Thyroid gland (tissue), 4 donors: ENCODE data around the gene PLEKHA5. TPM values are rescaled to one million over a fixed set of nuclear protein-coding genes. Genes with fewer than 3 reads are reported as not detected.

ENCODE experiments used
- DNase-seq, 2 donors: peaks; one replicate each; pipeline ENCODE4 v3.0.0-alpha.2; 2019
- H3K27ac ChIP-seq, 3 donors: fragments of 200-600 bp; sonication (generic); 1 replicate in 2 of 3; 2 replicates in 1 of 3; pipeline ENCODE4 v1.5.1; 2016 to 2019; ENCODE audit warnings: mild to moderate bottlenecking in 1 of 3, moderate library complexity in 1 of 3
- H3K27me3 ChIP-seq: fragments of 200-600 bp; sonication (generic); one replicate; pipeline ENCODE4 v1.5.1; 2019
- H3K36me3 ChIP-seq, 2 donors: fragments of 200-600 bp; sonication (generic); one replicate each; pipeline ENCODE4 v1.5.1; 2016 to 2019
- H3K4me1 ChIP-seq, 2 donors: fragments of 200-600 bp; sonication (generic); one replicate each; pipeline ENCODE4 v1.5.1; 2017 to 2019
- H3K4me3 ChIP-seq, 3 donors: fragments of 200-600 bp; sonication (generic); replicated peaks in 1 of 3; 1 replicate in 2 of 3; 2 replicates in 1 of 3; pipeline ENCODE4 v1.5.1; 2016; ENCODE audit warnings: mild to moderate bottlenecking in 1 of 3
- H3K9me3 ChIP-seq: fragments of 200-600 bp; sonication (generic); one replicate; pipeline ENCODE4 v1.5.1; 2017
- POLR2A ChIP-seq, 2 donors: fragments of 450-650 bp; IDR thresholded peaks; one replicate each; pipeline ENCODE4 v1.6.1; 2017; ENCODE audit warnings: antibody characterized with exemption in 2 of 2, mild to moderate bottlenecking in 2 of 2, moderate library complexity in 1 of 2
- WGBS, 2 donors: methylation state at CpG; one replicate each; pipeline ENCODE4 v1.1.5; 2017; 5-methylcytosine and 5-hydroxymethylcytosine counted together
- intact Hi-C: fragments of 100-400 bp; cut with DNase I; formaldehyde crosslinking; loops from one replicate; pipeline ENCODE4 v1.15.1; 2023
- total RNA-seq, 4 donors: library from RNA; depleted of rRNA; stranded (reverse); fragments of >200 nt; gene quantifications; one replicate each; pipeline ENCODE4 v1.2.3, GENCODE V29; 2016
- TF ChIP-seq, protein P1 (sequence below), 6 experiments: fragments of 200-600 bp in 3 of 6; fragments of 450-650 bp in 3 of 6; sonication (generic) in 3 of 6; IDR thresholded peaks; one replicate each; pipeline ENCODE4 v1.5.1; 2016 to 2019; ENCODE audit warnings: antibody characterized with exemption in 6 of 6, mild to moderate bottlenecking in 2 of 6, inconsistent platforms in 1 of 6, moderate library complexity in 1 of 6

Gene PLEKHA5
- total RNA-seq, 4 donors from 2014 or later: 35.4 to 48.6 (median 40.8) TPM

DNA sequence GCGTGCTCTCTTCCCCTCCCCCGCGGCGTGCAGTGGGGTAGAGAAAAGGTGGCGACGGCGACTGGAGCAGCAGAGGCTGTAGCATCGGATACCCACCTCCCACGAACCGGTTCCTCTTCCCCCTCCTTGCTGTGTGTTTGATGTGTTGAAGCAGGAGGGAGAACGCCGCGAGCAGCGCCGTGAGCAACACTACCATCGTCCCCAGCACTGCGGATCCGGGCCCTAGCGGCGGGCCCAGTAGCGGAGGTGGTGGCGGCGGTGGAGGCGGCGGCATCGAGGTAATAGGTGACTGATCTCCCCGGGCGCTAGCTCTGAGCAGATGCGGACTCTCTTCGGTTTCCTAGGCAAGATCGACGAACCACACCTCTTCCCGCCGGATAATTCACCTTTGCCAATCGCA is 176.8 kb downstream of the PLEKHA5 start:
- 98 to 99% methylated on average over 35 of the region's 35 CpGs for WGBS, 2 donors
- H3K36me3 ChIP-seq: peaks cover 0 to 4% of the 10 kb centered on the region in 2 donors
- intact Hi-C loops: no loop called here
- H3K9me3 ChIP-seq: no peaks in the 10 kb centered on the region
- no peaks in the 10 kb centered on the region for H3K4me1 ChIP-seq
- DNase-seq: no peak
- no peak overlapping the region for H3K27ac ChIP-seq
- H3K4me3 ChIP-seq: no peak overlapping the region
- no peaks in the 10 kb centered on the region for H3K27me3 ChIP-seq
- TF ChIP-seq POLR2A (IDR thresholded peaks at IDR 0.05): no peak
- TF ChIP-seq, protein P1, sequence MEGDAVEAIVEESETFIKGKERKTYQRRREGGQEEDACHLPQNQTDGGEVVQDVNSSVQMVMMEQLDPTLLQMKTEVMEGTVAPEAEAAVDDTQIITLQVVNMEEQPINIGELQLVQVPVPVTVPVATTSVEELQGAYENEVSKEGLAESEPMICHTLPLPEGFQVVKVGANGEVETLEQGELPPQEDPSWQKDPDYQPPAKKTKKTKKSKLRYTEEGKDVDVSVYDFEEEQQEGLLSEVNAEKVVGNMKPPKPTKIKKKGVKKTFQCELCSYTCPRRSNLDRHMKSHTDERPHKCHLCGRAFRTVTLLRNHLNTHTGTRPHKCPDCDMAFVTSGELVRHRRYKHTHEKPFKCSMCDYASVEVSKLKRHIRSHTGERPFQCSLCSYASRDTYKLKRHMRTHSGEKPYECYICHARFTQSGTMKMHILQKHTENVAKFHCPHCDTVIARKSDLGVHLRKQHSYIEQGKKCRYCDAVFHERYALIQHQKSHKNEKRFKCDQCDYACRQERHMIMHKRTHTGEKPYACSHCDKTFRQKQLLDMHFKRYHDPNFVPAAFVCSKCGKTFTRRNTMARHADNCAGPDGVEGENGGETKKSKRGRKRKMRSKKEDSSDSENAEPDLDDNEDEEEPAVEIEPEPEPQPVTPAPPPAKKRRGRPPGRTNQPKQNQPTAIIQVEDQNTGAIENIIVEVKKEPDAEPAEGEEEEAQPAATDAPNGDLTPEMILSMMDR (IDR thresholded peaks at IDR 0.05): no peak

DNA sequence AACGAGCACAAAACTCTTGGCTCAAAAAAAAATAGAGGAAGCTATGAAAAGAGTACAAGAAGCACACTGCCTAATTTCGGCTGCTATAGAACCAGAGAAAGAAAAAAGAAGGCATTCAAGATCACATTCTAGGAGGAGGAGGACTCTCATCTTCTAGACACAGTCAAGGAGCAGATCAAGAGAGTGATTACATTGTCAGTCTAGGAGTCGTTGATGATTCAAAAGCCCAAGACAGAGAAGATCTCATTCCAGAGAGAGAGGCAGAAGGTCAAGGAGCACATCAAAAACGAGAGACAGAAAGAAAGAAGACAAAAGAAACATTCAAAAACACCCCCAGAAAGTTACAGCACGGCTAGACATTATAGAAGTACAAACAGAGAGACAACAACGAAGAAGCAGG is 177.9 kb downstream of the PLEKHA5 start:
- H3K27ac ChIP-seq: no peak overlapping the region
- no peaks in the 10 kb centered on the region for H3K4me1 ChIP-seq
- H3K27me3 ChIP-seq: no peaks in the 10 kb centered on the region
- WGBS, 2 donors: 56 to 69% methylated on average over 6 of the region's 6 CpGs
- no peaks in the 10 kb centered on the region for H3K9me3 ChIP-seq
- TF ChIP-seq, protein P1 (IDR thresholded peaks at IDR 0.05): no peak
- no peak for TF ChIP-seq POLR2A (IDR thresholded peaks at IDR 0.05)
- no peak overlapping the region for H3K4me3 ChIP-seq
- intact Hi-C loops: no loop called here
- peaks cover 0 to 4% of the 10 kb centered on the region in 2 donors for H3K36me3 ChIP-seq
- no peak for DNase-seq

DNA sequence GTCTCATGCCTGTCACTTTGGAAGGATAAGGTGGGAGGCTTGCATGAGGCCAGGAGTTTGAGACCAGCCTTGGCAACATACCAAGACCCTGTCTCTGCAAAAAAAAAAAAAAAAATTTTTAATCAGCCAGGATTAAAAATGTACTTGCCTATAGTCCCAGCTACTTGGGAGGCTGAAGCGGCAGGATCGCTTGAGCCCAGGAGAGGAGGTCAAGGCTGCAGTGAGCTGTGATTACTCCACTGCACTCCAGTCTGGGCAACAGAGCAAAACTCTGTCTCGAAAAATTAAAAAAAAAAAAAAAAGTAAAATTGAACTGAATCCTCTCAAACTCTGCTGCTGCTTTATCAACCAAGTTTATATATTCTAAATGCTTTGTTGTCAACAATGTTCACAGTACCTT is 181.6 kb downstream of the PLEKHA5 start:
- intact Hi-C loops: no loop called here
- no peak for DNase-seq
- Histone ChIP-seq H3K4me3 (no peak overlapping the region), H3K4me1 (no peaks in the 10 kb centered on the region), H3K27me3 (no peaks in the 10 kb centered on the region), H3K9me3 (no peaks in the 10 kb centered on the region), H3K36me3 (peaks cover 0 to 4% of the 10 kb centered on the region in 2 donors), H3K27ac (no peak overlapping the region)
- TF ChIP-seq POLR2A (IDR thresholded peaks at IDR 0.05): no peak
- TF ChIP-seq, protein P1 (IDR thresholded peaks at IDR 0.05): no peak
- 60 to 77% methylated on average over 3 of the region's 3 CpGs for WGBS, 2 donors

DNA sequence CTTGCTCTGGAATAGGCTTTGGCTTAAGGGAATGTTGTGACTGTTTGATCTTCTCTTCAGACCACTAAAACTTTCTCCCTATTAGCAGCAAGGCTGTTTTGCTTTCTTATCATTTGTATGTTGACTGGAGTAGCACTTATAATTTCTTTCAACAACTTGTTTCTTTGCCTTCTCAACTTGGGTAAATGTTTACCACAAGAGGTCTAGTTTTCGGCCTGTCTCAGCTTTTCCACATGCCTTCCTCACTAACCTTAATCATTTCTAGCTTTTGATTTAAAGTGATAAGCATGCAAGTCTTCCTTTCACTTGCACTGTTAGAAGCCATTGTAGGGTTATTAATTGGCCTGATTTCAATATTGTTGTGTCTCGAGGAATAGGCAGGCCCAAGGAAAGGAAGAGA is 183.1 kb downstream of the PLEKHA5 start:
- H3K27ac ChIP-seq: no peak overlapping the region
- intact Hi-C loops: no loop called here
- no peak for TF ChIP-seq POLR2A (IDR thresholded peaks at IDR 0.05)
- TF ChIP-seq, protein P1 (IDR thresholded peaks at IDR 0.05): no peak
- no peak overlapping the region for H3K4me3 ChIP-seq
- 85 to 89% methylated on average over 2 of the region's 2 CpGs for WGBS, 2 donors
- H3K27me3 ChIP-seq: no peaks in the 10 kb centered on the region
- no peak for DNase-seq
- H3K36me3 ChIP-seq: no peaks in the 10 kb centered on the region
- H3K4me1 ChIP-seq: no peaks in the 10 kb centered on the region
- H3K9me3 ChIP-seq: no peaks in the 10 kb centered on the region

DNA sequence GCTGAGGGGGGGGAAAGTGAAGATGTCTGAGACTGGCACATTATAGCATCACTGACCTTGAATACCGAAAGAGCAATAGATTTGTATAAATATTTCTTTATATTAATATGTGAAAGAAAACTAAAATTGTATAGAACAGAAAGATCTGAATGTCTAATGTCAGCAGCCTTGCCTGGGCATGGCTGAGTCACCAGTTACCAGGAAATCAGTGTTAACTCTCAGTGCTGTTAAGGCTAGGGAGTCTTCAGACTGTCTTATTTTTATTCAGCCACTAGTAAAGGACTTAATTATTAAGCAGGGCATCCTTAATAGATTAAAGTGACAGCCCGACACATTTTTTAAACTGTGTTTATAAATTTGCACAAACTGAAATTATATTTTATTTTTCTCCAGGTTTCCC is 186.9 kb downstream of the PLEKHA5 start:
- Histone ChIP-seq H3K4me3 (no peak overlapping the region), H3K27ac (no peak overlapping the region), H3K36me3 (no peaks in the 10 kb centered on the region), H3K9me3 (no peaks in the 10 kb centered on the region), H3K27me3 (no peaks in the 10 kb centered on the region), H3K4me1 (no peaks in the 10 kb centered on the region)
- DNase-seq: no peak
- WGBS, 2 donors: 94 to 95% methylated on average over 2 of the region's 2 CpGs
- TF ChIP-seq POLR2A (IDR thresholded peaks at IDR 0.05): no peak
- TF ChIP-seq, protein P1 (IDR thresholded peaks at IDR 0.05): no peak
- intact Hi-C loops: no loop called here
